Fibroblast of lung (primary cell): ENCODE data around the gene B3GNT4.

Source experiments
- CTCF ChIP-seq, 2 donors: IDR thresholded peaks in 1 of 2; conservative IDR thresholded peaks in 1 of 2; 1 replicate in 1 of 2; 2 replicates in 1 of 2; pipeline ENCODE4 v1.5.1; 2011 to 2012; ENCODE audit warnings: low read length in 2 of 2, control low read depth in 1 of 2, inconsistent platforms in 1 of 2, low read depth in 1 of 2, mild to moderate bottlenecking in 1 of 2
- EZH2 ChIP-seq: IDR thresholded peaks from 2 replicates; pipeline ENCODE4 v1.5.1; 2012; ENCODE audit warnings: low read length, control low read depth, mild to moderate bottlenecking; ENCODE audit errors: missing control alignments

- TF ChIP-seq CTCF (conservative IDR thresholded peaks at IDR 0.05 in 1 of 2, IDR thresholded peaks at IDR 0.05 in 1 of 2; ENCODE audit: low read depth in 1 of 2, low read length in 2 of 2): no peak
- no peak for TF ChIP-seq EZH2
Observed at GRCh38 chr12:122250047-122250446, 46.5 kb downstream of the B3GNT4 start.
